Urinary bladder (tissue), 4 donors: Measurements from ENCODE around the gene NKD1. TPM values are rescaled to one million over a fixed set of nuclear protein-coding genes. Genes with fewer than 3 reads are reported as not detected.
A peak's percentile ranks its signal among the peaks of the same experiment; 100 is the strongest.

Source experiments
- DNase-seq: peaks from one replicate; pipeline ENCODE4 v3.0.0-alpha.2; 2015; ENCODE audit errors: extremely low spot score
- H3K27ac ChIP-seq: one replicate; pipeline ENCODE4 v1.5.1; 2013; ENCODE audit warnings: low read depth, mild to moderate bottlenecking, moderate library complexity
- H3K36me3 ChIP-seq: one replicate; pipeline ENCODE4 v1.6.1; 2013; ENCODE audit warnings: mild to moderate bottlenecking, moderate library complexity; ENCODE audit not compliant: insufficient read depth
- H3K4me1 ChIP-seq: one replicate; pipeline ENCODE4 v1.6.1; 2013; ENCODE audit warnings: mild to moderate bottlenecking, moderate library complexity; ENCODE audit not compliant: insufficient read depth
- H3K4me3 ChIP-seq: one replicate; pipeline ENCODE4 v1.5.1; 2013; ENCODE audit warnings: low read depth, low read length
- WGBS: extraction: QIAGEN DNeasy Blood & Tissue Kit; methylation state at CpG from one replicate; pipeline ENCODE4 v1.1.7; 2013; 5-methylcytosine and 5-hydroxymethylcytosine counted together
- polyA plus RNA-seq: library from polyadenylated mRNA; stranded (reverse); fragments of 200-250 nt; gene quantifications from one replicate; pipeline ENCODE4 v1.2.3, GENCODE V29; 2013
- total RNA-seq: library from RNA; depleted of rRNA; stranded (reverse); fragments of >200 nt; gene quantifications from one replicate; pipeline ENCODE4 v1.2.3, GENCODE V29; 2014
- donor health status: healthy with polysubstance abuse.
- donor health status: healthy.

Gene NKD1
- total and polyA plus RNA-seq, 2 donors, result 5.9 to 6.2 TPM

- no peak overlapping the region for H3K4me3 ChIP-seq
- WGBS, result 84% methylated on average over 9 of the region's 9 CpGs
- DNase-seq, result no peak
- H3K36me3 ChIP-seq, result no peaks in the 10 kb centered on the region
- H3K4me1 ChIP-seq, result no peaks in the 10 kb centered on the region
- no peak overlapping the region for H3K27ac ChIP-seq
Measured at GRCh38 chr16:50593410-50594150, 45.4 kb downstream of the NKD1 start.

- Histone ChIP-seq H3K4me1 (no peaks in the 10 kb centered on the region), H3K4me3 (no peak overlapping the region), H3K36me3 (no peaks in the 10 kb centered on the region), H3K27ac (no peak overlapping the region)
- 87% methylated on average over 17 of the region's 17 CpGs for WGBS
- DNase-seq, result no peak
Measured at GRCh38 chr16:50594308-50595260, 46.4 kb downstream of the NKD1 start.

DNA sequence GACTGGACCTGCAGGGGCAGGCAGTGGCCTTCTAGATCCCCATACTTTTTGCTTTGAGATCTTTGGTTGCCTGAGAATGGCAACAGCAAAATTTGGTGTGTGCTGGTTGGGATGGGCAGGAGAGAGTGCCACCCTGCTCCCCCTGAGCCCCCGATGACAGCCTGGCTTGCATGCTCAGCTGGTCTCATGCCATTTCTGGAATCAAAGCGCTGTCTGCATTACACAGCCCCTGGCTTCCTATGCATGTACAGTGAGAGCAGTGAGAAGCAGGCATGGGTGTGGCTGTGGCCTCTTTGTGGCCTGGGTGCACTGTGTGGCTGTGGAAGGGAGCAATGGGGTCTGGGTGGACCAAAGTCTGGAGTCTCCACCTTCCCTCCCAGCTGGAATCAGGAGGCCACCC, 47.7 kb downstream of the NKD1 start:
- H3K36me3 ChIP-seq, result no peaks in the 10 kb centered on the region
- 90% methylated on average over 2 of the region's 2 CpGs for WGBS
- DNase-seq, result no peak
- H3K4me3 ChIP-seq, result no peak overlapping the region
- no peaks in the 10 kb centered on the region for H3K4me1 ChIP-seq
- H3K27ac ChIP-seq, result no peak overlapping the region

- Histone ChIP-seq H3K27ac (no peak overlapping the region), H3K36me3 (no peaks in the 10 kb centered on the region), H3K4me3 (no peak overlapping the region), H3K4me1 (no peaks in the 10 kb centered on the region)
- WGBS, result 93% methylated on average over 13 of the region's 13 CpGs
- DNase-seq, result no peak
Measured at GRCh38 chr16:50596762-50597450, 48.7 kb downstream of the NKD1 start.

DNA sequence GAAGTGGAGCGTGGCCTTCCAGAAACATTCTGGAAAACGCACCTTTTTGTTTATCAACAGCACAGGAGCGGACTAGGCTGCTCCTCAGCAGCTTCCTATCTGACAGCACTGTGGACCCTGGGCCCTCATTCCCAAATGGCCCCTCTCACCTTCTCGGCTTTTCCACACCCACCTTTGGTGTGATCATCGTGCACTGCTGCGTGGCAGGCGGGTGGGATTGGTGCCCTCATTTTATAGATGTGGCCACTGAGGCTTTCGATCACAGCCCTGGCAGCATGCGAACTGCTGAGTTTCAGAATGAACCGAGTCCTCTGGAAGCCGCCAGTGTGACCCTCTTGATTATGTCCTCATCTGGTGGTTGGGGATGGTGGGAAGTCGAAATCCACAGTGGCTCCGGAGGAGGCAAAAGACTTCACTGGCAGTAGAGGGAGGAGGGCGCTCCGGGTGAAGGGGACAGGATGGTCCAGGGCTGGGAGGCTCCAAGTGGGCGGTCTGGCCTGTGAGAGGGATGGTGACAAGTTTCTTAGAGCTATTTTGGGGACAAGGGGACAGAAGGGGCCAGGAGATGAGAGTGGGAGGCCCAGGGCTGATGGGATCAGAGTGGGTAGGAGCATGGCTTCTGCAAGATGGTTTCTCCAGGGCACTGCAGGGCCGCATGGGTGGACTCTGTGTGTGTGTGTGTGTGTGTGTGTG, 49.5 kb downstream of the NKD1 start:
- 93% methylated on average over 17 of the region's 17 CpGs for WGBS
- no peaks in the 10 kb centered on the region for H3K36me3 ChIP-seq
- DNase-seq, result no peak
- H3K4me3 ChIP-seq, result no peak overlapping the region
- no peaks in the 10 kb centered on the region for H3K4me1 ChIP-seq
- no peak overlapping the region for H3K27ac ChIP-seq

GRCh38 chr16:50598256-50598894, 50.2 kb downstream of the NKD1 start:
- no peak overlapping the region for H3K27ac ChIP-seq

GRCh38 chr16:50598936-50599361, 50.8 kb downstream of the NKD1 start:
- no peaks in the 10 kb centered on the region for H3K4me1 ChIP-seq
- no peak for DNase-seq
- 83% methylated on average over 8 of the region's 8 CpGs for whole genome bisulfite sequencing
- H3K4me3 ChIP-seq, result no peak overlapping the region
- no peaks in the 10 kb centered on the region for H3K36me3 ChIP-seq
- no peak overlapping the region for H3K27ac ChIP-seq

More at GRCh38 chr16:50598256-50598894, 50.2 kb downstream of the NKD1 start:
- no peak for DNase-seq
- Histone ChIP-seq H3K4me1 (no peaks in the 10 kb centered on the region), H3K36me3 (no peaks in the 10 kb centered on the region), H3K4me3 (no peak overlapping the region)
- 74% methylated on average over 15 of the region's 15 CpGs for WGBS

- 62% methylated on average over 6 of the region's 6 CpGs for WGBS
- no peaks in the 10 kb centered on the region for H3K36me3 ChIP-seq
- H3K27ac ChIP-seq, result no peak overlapping the region
- no peak overlapping the region for H3K4me3 ChIP-seq
- DNase-seq, result no peak
- H3K4me1 ChIP-seq, result no peaks in the 10 kb centered on the region
Measured at GRCh38 chr16:50599494-50599893, 51.3 kb downstream of the NKD1 start.

DNA sequence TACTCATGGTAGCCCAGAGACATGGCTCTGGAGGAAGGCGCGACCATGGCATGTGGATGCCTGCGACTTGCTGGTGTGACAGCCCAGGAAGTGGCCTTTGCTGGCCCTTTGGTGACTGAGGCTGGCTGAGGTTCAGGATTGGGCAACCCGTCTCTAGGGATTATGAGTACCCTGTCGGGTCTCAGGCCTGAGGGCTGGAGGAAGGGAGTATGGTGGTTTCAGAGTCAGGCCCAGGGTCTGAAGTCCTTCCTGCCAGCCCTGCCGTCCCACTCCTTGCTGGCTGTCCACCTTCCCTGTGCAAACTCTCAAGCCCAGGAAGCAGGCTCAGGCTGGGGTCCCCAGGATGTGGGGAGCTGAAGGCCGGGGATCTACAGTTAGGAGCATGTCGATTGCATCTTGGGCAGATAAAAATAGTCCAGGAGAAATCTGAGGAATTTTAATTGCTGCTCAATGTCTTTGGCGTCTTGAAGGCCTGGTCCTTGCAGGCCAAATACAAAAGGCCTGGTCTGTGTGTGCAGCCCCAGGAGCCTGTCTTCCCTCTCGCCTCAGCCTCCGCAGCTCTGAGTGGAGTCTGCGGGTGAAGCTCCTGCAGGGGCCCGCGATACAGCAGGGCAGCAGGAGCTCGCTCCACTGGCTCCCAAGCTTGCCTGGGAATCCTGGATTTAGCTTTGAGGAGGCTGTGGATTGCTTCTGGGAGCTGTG, 52.5 kb downstream of the NKD1 start:
- H3K36me3 ChIP-seq, result no peaks in the 10 kb centered on the region
- DNase-seq, result no peak
- no peak overlapping the region for H3K4me3 ChIP-seq
- no peaks in the 10 kb centered on the region for H3K4me1 ChIP-seq
- H3K27ac ChIP-seq, result peak overlapping the region; percentile 58
- 64% methylated on average over 15 of the region's 15 CpGs for WGBS

- peak overlapping the region; percentile 27 for H3K27ac ChIP-seq
- no peak overlapping the region for H3K4me3 ChIP-seq
- no peaks in the 10 kb centered on the region for H3K4me1 ChIP-seq
- DNase-seq, result no peak
- no peaks in the 10 kb centered on the region for H3K36me3 ChIP-seq
- 76% methylated on average over 12 of the region's 12 CpGs for WGBS
Measured at GRCh38 chr16:50601341-50601740, 53.1 kb downstream of the NKD1 start.

DNA sequence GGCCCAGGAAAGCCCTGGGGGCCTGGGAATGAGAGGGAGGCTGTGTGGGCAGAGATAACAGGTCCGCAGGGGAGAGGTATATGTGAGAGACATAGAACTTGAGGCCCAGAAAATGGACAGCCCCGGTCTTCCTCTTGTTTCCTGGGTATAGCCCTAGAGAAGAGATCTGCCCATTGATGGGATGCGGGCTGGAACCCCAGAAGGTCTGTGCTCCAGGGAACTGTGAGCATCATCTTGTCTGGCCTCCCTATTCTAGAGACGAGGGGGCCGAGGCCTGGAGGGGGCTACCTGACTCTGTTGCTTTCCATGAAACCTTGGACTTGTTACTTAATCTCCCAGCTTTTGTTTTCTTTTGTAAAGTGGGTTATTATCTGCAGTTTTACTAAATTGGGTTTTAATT, 53.9 kb downstream of the NKD1 start:
- no peak for DNase-seq
- WGBS, result 81% methylated on average over 5 of the region's 5 CpGs

GRCh38 chr16:50602531-50603205, 54.5 kb downstream of the NKD1 start:
- Histone ChIP-seq H3K4me3 (no peak overlapping the region), H3K27ac (peak overlapping the region; percentile 46), H3K4me1 (no peaks in the 10 kb centered on the region), H3K36me3 (no peaks in the 10 kb centered on the region)
- 53% methylated on average over 14 of the region's 14 CpGs for WGBS
- DNase-seq, result no peak

More for the DNA sequence above, 53.9 kb downstream of the NKD1 start:
- H3K36me3 ChIP-seq, result no peaks in the 10 kb centered on the region
- H3K27ac ChIP-seq, result peak overlapping the region; percentile 46
- no peaks in the 10 kb centered on the region for H3K4me1 ChIP-seq
- H3K4me3 ChIP-seq, result no peak overlapping the region
